GM12892 (cell line): Measurements from ENCODE around the gene GSG1.

Experiments used
- DNase-seq: peaks from one replicate; pipeline ENCODE4 v3.0.0; 2011; ENCODE audit not compliant: insufficient read length
- FAIRE-seq: peaks from 2 replicates; lab custom pipeline; 2011; peaks lifted over from hg19 to GRCh38; lab: Jason Lieb, UNC
- POLR2A ChIP-seq: IDR thresholded peaks from 2 replicates; pipeline ENCODE4 v1.6.1; 2011; ENCODE audit warnings: low read depth, low read length, control low read depth
- POLR2AphosphoS5 ChIP-seq: IDR thresholded peaks from 2 replicates; pipeline ENCODE4 v1.6.1; 2011; ENCODE audit warnings: low read depth, low read length, control low read depth
- TAF1 ChIP-seq: IDR thresholded peaks from 2 replicates; pipeline ENCODE4 v1.6.1; 2011; ENCODE audit warnings: low read depth, mild to moderate bottlenecking, control low read depth, low read length, borderline replicate concordance

GSG1 gene

DNA sequence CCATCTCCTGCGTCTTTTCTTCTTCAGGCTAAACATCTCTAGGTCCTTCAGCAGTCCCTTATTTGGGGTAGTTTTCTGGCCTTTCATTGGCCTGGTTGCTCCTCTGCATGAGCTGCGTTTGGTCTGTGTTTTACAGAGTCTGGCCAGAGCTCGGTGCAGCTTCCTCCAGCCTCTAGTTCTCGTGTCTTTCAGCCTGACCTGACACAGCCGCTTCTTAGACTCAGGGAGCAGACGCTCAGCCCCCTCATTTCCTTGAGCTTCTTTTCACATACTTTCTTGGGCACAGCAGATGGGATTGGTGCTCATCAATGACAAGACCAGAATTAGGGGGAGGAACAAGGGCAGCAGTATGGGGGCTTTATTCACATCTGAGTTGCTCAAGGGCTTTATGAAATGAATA lies 13.6 kb upstream of the GSG1 start:
- TF ChIP-seq POLR2A, result no peak
- no peak for TF ChIP-seq TAF1
- TF ChIP-seq POLR2AphosphoS5, result no peak
- DNase-seq (no peak), FAIRE-seq (no peak)

DNA sequence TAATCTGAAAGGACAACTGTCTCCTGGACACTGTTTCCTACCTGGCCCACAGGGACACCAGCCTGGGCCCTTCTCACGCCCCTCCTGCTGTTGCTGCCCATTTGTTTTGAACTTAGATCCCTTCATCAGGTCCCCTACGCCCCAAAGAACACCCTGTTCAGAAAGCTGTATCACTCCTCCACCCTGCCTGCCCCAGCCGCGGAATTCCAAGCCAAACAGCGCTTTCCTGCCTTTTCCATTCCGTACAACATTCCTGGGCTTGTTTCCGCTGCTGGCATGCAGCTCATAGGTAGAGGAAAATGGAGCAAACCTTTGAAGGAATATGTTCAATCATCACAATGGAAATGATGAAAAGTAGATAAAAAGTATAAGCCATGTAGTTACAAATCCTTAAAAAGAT lies 12.8 kb upstream of the GSG1 start:
- DNase-seq (no peak), FAIRE-seq (no peak)
- TF ChIP-seq POLR2AphosphoS5, result no peak
- no peak for TF ChIP-seq POLR2A
- no peak for TF ChIP-seq TAF1

DNA sequence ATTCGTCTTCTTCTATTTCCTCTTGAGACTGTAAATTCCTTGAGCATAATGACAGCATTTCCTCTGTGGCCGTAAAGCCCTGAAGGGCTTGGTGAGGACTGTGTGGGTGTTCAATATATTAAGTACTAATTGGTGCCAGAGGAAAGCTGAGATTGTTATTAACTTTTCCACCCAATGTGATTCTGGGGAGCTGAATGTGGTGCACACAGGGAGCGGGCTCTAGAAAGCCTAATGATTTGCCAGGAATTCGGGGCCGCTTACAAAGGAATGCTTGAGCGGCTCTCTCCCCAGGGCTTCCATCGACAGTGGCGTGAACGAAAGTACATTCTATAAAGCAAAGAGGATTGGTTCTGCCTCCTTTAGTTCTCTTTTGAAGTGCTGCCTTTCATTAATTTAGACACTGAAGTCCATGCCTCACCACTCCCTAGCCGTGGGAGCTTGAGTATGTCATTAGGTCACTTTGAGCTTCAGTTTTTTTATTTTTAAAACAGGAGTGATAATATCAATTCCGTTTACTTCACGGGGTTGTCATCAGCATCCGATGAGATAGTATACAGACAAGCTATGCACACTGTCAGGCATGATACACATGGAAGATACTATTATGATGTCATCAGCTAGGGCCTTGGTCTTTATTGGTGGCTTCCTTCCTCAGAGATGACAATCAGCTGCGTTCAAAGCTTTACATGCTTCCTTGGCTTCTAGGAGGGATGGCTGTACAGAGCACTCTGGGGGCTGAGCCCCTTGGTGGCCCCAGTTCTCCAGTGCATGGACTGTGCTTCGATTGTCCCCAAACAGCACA lies 11.0 kb upstream of the GSG1 start:
- no peak for DNase-seq
- no peak for FAIRE-seq
- no peak for TF ChIP-seq POLR2A
- TF ChIP-seq POLR2AphosphoS5, result no peak
- TF ChIP-seq TAF1, result no peak

DNA sequence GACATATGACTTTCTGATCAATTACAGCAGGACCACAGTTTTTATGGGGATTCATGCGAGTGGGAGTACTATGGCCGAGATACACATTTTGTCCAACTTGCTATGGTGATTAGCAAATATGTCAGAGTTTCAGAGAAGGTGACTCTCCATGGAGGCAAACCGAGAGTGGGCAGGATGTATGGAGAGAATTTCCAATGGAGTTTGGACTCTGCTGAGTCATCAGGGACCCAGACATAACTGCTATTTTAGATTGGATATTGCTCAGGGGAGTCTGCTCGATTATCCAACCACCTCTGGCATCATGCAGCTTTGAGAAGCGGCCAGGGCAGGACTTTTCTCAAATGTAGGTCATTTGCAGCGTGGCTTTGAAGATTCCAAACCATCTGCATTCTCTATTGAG lies 9.5 kb upstream of the GSG1 start:
- no peak for TF ChIP-seq TAF1
- TF ChIP-seq POLR2AphosphoS5, result no peak
- no peak for TF ChIP-seq POLR2A
- FAIRE-seq, result no peak
- no peak for DNase-seq

DNA sequence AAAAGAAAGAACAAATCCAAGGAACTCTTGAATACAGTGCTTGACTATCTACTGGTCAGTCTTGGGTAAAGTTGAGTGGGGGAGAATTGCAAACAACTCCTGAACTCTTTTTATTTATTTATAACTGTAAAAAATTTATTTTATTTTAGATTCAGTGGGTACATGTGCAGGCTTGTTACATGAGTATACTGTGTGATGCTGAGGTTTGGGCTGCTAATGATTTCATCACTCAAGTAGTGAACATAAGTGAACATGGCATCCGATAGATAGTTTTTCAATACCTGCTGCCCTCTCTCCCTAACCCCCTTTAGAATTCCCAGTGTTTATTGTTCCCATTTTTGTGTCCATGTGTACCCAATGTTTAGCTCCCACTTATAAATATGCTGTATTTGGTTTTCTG lies 3.2 kb upstream of the GSG1 start:
- DNase-seq (no peak), FAIRE-seq (no peak)
- no peak for TF ChIP-seq POLR2A
- no peak for TF ChIP-seq POLR2AphosphoS5
- TF ChIP-seq TAF1, result no peak

DNA sequence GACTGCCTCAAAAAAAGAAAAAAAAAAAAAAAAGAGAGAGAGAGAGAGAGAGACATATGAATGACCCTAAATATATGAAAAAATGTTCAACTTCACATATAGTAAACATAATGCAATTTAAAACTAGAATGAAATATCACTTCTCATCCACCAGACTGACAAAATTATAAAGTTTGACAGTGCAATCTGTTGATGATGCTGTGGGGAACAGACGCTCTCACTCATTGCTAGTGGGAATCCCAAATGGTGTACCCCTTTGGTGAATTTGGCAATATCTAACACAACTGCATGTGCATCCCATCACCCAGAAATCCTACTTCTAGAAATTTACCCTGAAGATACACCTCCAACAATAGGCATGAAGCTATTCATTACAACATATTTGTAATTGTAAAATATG lies 2.3 kb upstream of the GSG1 start:
- TF ChIP-seq TAF1 (no peak), POLR2AphosphoS5 (no peak), POLR2A (no peak)
- no peak for DNase-seq
- no peak for FAIRE-seq

DNA sequence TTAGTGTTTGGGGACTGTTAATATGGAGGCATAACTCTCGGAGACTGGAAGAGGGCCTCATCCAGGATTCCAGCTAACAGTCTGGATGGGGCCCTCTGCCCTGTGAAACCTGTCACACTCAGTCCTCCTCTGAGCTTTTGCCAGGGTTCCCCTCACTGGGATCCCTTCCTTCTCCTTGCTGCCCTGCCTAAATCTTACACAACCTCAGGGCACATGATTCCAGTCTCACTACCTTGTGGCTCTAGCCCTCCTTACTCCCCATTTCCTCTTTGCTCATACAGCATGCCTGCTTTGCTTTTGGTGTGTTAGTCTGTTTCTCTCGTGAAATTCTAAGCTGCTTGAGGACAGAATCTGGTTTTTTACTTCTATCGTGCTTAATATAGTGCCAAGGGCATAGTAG lies 942 bp upstream of the GSG1 start:
- no peak for TF ChIP-seq TAF1
- TF ChIP-seq POLR2A, result no peak
- TF ChIP-seq POLR2AphosphoS5, result no peak
- no peak for FAIRE-seq
- DNase-seq, result no peak

DNA sequence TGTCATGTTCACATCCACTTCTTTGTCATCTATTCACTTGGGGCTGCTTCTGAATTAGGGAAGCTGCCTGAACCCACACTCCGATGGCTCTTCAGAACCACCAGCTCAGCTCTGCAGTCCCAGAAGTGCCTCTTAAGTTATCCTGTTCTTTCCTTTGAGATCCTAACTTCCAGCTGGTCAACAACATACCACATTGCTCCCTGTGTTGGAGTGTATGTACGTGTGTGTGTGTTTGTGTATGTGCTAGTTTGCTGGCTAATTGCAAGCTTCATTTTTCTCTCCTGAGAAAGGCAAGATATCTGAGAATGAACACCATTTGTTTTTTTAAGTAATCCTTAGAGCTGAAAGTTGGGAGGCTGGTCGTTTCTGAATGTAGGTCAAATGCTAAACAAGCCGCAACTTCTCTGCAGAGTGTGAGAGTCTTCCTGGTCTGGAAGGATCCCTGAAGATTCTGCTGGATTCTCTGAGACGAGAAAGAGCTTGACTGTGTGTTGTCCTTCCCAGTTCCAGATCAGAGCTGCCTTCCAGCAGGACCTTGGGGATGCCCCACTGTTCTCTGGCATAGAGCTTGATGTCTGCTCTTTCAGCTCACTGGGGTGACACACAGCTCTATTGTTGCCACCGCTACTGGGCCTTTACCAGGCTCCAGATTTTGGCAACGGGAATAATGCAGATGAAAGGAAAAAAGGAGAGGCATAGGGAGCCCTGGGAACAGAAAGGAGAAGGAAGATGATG lies 839 bp downstream of the GSG1 start:
- TF ChIP-seq POLR2A (no peak), TAF1 (no peak), POLR2AphosphoS5 (no peak)
- FAIRE-seq (no peak), DNase-seq (no peak)

DNA sequence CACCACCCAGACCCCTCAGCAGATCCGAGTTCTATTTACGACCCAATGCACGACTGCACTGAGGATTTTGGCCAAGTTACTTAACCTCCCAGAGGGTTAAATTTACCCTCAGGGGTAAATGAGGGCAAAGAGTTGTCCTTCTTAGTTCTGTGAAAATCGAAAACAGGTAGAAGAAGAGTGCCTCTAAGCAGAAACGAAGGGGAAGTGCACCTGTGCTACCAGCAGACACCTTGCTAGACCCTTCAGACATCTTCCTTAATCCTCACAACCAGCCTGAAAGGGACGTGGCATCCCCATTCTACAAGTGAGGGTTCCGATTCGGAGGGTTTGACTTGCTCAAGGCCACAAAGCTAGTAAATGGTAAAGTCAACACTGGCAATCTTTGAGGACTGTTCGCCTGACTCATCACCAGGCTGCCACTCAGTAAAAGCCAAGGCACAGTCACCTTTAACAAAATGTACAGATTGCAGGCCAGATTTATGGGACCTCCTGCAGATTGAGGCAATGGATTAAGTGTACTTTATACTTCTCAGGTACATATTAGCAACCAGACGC lies 1.6 kb downstream of the GSG1 start:
- no peak for FAIRE-seq
- DNase-seq, result no peak
- TF ChIP-seq POLR2A (no peak), TAF1 (no peak), POLR2AphosphoS5 (no peak)

DNA sequence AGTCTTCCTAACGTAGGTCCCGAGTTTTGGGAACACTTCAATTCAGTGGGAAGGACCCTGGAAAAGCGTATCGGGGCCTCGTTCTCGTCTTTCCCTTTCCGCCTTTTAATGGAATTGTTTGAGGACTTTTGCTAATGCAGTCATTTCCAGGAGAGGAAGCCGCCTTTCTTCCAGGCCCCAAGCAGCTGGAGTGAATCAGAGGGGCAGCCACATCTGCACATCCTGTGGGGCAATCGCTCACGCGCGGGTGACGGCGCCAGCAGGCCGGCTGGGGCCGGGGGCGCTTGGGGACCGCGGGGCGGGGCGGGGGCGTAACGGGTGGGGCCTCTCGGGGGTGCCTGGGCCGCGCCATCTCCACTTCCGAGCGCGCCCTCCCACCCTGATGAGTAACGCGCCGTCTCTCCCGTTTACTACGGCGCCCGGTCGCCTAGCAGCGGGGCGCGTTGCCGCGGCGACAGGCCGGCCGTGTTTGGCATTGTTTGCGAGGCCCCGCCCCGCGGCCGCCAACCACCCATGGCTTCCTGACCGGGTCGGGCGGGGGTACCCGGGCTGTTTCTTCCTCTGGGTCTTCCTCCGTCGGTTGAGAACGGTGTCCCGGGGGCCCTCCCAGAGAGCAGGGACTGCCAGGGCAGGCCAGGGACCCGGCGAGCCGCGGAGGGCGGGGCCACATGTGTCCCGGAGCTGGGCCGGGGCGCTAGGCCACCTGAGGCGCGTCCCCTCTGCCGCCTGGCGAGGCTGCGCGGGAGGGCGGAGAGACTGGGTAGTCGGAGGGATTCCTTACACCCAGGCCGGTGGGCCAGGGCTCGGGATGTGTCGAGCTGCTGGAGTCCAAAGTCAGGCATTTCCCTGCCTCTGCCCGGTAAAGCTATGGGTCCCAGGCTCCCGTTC lies 2.3 kb downstream of the GSG1 start:
- FAIRE-seq (peak; percentile 78), DNase-seq (peak; percentile 61)
- no peak for TF ChIP-seq POLR2A
- no peak for TF ChIP-seq POLR2AphosphoS5
- TF ChIP-seq TAF1, result no peak

DNA sequence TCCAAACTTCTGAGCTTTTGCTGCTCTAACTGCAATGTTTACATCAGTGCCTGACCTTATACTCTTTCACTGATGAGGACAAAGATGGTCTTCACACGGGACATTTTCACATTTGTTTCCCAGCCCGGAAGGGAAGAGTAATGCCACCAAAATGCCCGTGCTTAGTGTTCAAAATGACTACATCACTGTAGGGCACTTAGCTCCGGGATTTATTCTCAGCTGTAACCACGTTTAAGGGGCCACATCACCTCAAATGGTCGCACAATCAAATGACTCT lies 2.9 kb downstream of the GSG1 start:
- no peak for FAIRE-seq

More for the DNA sequence above, 2.9 kb downstream of the GSG1 start:
- no peak for TF ChIP-seq TAF1
- TF ChIP-seq POLR2AphosphoS5, result no peak
- TF ChIP-seq POLR2A, result no peak
- no peak for DNase-seq
